ENCODE results near the gene SLC39A2.
"Not testable (repeated sequence)": the region's sequence is repeated elsewhere in the genome, so short reads cannot be mapped to it uniquely, and the experiment has no call there.

SLC39A2 gene

GRCh38 chr14:20997564-20997963 is 1.5 kb upstream of the SLC39A2 start:
- DNase-seq: no peak

- no peak for DNase-seq
Measured at GRCh38 chr14:20998139-20998538, 954 bp upstream of the SLC39A2 start.

- no peak for DNase-seq
Measured at GRCh38 chr14:20999591-20999990, 498 bp downstream of the SLC39A2 start.

GRCh38 chr14:21001218-21001617 is 2.1 kb downstream of the SLC39A2 start:
- DNase-seq: no peak

- DNase-seq: no peak
Measured at GRCh38 chr14:21003788-21004346, 4.8 kb downstream of the SLC39A2 start.

GRCh38 chr14:21009721-21010120 is 10.6 kb downstream of the SLC39A2 start:
- not testable (repeated sequence) for DNase-seq

- DNase-seq: no peak
Measured at GRCh38 chr14:21011136-21011535, 12.0 kb downstream of the SLC39A2 start.

GRCh38 chr14:21014761-21015190 is 15.7 kb downstream of the SLC39A2 start:
- peak; percentile 71 for DNase-seq

GRCh38 chr14:21015312-21015711 is 16.2 kb downstream of the SLC39A2 start:
- no peak for DNase-seq

- DNase-seq: no peak
Measured at GRCh38 chr14:21016413-21017190, 17.5 kb downstream of the SLC39A2 start.

GRCh38 chr14:21017528-21018245 is 18.6 kb downstream of the SLC39A2 start:
- no peak for DNase-seq

- no peak for DNase-seq
Measured at GRCh38 chr14:21018286-21018685, 19.2 kb downstream of the SLC39A2 start.

- no peak for DNase-seq
Measured at GRCh38 chr14:21018781-21019180, 19.7 kb downstream of the SLC39A2 start.

GRCh38 chr14:21019366-21019765 is 20.3 kb downstream of the SLC39A2 start:
- no peak for DNase-seq

- DNase-seq: no peak
Measured at GRCh38 chr14:21020977-21021545, 22.0 kb downstream of the SLC39A2 start.

GRCh38 chr14:21022686-21023085 is 23.6 kb downstream of the SLC39A2 start:
- DNase-seq: no peak

GRCh38 chr14:21023174-21023573 is 24.1 kb downstream of the SLC39A2 start:
- no peak for DNase-seq

- no peak for DNase-seq
Measured at GRCh38 chr14:21023817-21024584, 24.9 kb downstream of the SLC39A2 start.

- DNase-seq: peak; percentile 81
Measured at GRCh38 chr14:21024585-21025370, 25.7 kb downstream of the SLC39A2 start, which contains the start of gene NDRG2. Gene NDRG2 (minus strand): TSS chr14:21025061. CDS start chr14:21023315, 1,746 bp downstream.

- DNase-seq: no peak
Measured at GRCh38 chr14:21025371-21026273, 26.5 kb downstream of the SLC39A2 start.

All from CD4-positive, alpha-beta T cell treated with Interleukin-15 for 1 hour (primary cell).